Esophagus muscularis mucosa (tissue), 3 donors: ENCODE data around the gene DEPDC1B.
"Not testable (repeated sequence)": the region's sequence is repeated elsewhere in the genome, so short reads cannot be mapped to it uniquely, and the experiment has no call there.

Experiments
- POLR2A ChIP-seq: fragments of 450-650 bp; IDR thresholded peaks from one replicate; pipeline ENCODE4 v1.6.1; 2017; ENCODE audit warnings: antibody characterized with exemption, moderate library complexity, mild to moderate bottlenecking, low read depth
- POLR2AphosphoS5 ChIP-seq, 2 donors: sonication (generic); formaldehyde crosslinking; IDR thresholded peaks; one replicate each; pipeline ENCODE4 v1.6.1; 2017; ENCODE audit warnings: antibody characterized with exemption in 2 of 2
- TF ChIP-seq, protein P1 (sequence below), 3 experiments: fragments of 200-600 bp in 2 of 3; fragments of 450-650 bp in 1 of 3; sonication (generic) in 2 of 3; IDR thresholded peaks; one replicate each; pipeline ENCODE4 v1.5.1; 2017 to 2019; ENCODE audit warnings: antibody characterized with exemption in 3 of 3, mild to moderate bottlenecking in 2 of 3, moderate library complexity in 1 of 3

DNA sequence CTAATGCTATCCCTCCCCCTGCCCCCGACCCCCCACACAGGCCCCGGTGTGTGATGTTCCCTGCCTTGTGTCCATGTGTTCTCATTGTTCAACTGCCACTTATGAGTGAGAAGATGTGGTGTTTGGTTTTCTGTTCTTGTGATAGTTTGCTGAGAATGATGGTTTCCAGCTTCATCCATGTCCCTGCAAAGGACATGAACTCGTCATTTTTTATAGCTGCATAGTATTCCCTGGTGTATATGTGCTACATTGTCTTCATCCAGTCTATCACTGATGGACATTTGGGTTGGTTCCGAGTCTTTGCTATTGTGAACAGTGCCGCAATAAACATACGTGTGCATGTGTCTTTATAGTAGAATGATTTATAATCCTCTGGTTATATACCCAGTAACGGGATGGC lies 75.1 kb downstream of the DEPDC1B start:
- TF ChIP-seq, protein P1, sequence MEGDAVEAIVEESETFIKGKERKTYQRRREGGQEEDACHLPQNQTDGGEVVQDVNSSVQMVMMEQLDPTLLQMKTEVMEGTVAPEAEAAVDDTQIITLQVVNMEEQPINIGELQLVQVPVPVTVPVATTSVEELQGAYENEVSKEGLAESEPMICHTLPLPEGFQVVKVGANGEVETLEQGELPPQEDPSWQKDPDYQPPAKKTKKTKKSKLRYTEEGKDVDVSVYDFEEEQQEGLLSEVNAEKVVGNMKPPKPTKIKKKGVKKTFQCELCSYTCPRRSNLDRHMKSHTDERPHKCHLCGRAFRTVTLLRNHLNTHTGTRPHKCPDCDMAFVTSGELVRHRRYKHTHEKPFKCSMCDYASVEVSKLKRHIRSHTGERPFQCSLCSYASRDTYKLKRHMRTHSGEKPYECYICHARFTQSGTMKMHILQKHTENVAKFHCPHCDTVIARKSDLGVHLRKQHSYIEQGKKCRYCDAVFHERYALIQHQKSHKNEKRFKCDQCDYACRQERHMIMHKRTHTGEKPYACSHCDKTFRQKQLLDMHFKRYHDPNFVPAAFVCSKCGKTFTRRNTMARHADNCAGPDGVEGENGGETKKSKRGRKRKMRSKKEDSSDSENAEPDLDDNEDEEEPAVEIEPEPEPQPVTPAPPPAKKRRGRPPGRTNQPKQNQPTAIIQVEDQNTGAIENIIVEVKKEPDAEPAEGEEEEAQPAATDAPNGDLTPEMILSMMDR (IDR thresholded peaks at IDR 0.05) = not testable (repeated sequence)
- TF ChIP-seq POLR2A; POLR2AphosphoS5 (IDR thresholded peaks at IDR 0.05): not testable (repeated sequence)
